Measurements from ENCODE around the gene LMTK2.

Gene LMTK2

DNA sequence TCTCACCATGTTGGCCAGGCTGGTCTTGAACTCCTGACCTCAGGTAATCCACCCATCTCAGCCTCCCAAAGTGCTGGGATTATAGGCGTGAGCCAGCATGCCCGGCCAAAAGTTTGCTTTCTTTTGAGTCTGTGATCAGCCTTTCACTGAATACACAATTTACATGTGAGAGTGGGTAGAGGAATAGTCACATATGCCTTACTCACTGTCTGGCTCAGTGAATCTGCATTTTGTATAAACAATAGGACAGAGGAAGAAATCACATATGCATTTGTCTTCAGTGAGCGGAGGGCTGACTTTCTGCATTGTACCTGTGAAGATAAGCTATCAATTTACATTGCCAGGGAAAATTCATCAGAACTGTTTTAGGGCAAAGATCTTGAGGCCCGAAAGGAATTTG, 147.9 kb downstream of the LMTK2 start:
- peaks cover 9% of the 10 kb centered on the region for H3K36me3 ChIP-seq (ENCODE audit: control insufficient read depth, insufficient read depth, low read length)

DNA sequence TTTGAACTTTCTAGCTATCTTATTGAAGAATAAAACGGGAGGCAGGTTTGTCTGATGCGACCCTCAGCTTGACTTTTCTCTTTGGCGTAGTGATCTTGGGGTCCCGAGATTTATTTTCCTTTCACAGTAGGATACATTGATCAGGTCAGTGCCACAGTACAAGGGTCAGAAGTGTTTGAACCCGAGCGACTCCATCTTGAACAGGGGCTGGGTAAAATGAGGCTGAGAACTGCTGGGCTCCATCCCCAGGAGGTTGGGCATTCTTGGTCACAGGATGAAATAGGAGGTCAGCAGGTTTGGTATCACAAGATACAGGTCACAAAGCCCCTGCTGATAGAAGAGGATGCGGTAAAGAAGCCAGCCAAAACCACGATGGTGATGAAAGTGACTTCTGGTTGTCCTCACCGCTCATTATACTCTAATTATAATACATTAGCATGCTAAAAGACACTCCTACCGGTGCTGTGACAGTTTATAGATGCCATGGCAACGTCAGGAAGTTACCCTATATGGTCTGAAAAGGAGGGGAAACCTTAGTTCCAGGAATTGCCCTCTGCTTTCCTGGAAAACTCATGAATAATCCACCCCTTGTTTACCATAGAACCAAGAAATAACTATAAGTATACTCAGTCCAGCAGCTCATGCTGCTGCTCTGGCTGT, 148.4 kb downstream of the LMTK2 start:
- Histone ChIP-seq H3K4me3 (ENCODE audit: insufficient read depth, low read depth, low read length, poor library complexity, severe bottlenecking) (no peak overlapping the region), H3K27ac (ENCODE audit: insufficient read depth, low read length, poor library complexity, severe bottlenecking) (no peak overlapping the region), H3K36me3 (ENCODE audit: control insufficient read depth, insufficient read depth, low read length) (peaks cover 9% of the 10 kb centered on the region), H3K9me3 (ENCODE audit: control insufficient read depth, low read length) (no peaks in the 10 kb centered on the region), H3K4me1 (ENCODE audit: control insufficient read depth, insufficient read depth, low read length, poor library complexity, severe bottlenecking) (peaks cover 21% of the 10 kb centered on the region), H3K27me3 (replicated peaks; ENCODE audit: control insufficient read depth, insufficient read depth, low read length, poor library complexity, severe bottlenecking) (no peaks in the 10 kb centered on the region)
- DNase-seq = no peak

More for the DNA sequence above, 147.9 kb downstream of the LMTK2 start:
- Histone ChIP-seq H3K27me3 (replicated peaks; ENCODE audit: control insufficient read depth, insufficient read depth, low read length, poor library complexity, severe bottlenecking) (no peaks in the 10 kb centered on the region), H3K9me3 (ENCODE audit: control insufficient read depth, low read length) (no peaks in the 10 kb centered on the region), H3K27ac (ENCODE audit: insufficient read depth, low read length, poor library complexity, severe bottlenecking) (no peak overlapping the region), H3K4me3 (ENCODE audit: insufficient read depth, low read depth, low read length, poor library complexity, severe bottlenecking) (no peak overlapping the region), H3K4me1 (ENCODE audit: control insufficient read depth, insufficient read depth, low read length, poor library complexity, severe bottlenecking) (peaks cover 27% of the 10 kb centered on the region)
- DNase-seq = no peak

DNA sequence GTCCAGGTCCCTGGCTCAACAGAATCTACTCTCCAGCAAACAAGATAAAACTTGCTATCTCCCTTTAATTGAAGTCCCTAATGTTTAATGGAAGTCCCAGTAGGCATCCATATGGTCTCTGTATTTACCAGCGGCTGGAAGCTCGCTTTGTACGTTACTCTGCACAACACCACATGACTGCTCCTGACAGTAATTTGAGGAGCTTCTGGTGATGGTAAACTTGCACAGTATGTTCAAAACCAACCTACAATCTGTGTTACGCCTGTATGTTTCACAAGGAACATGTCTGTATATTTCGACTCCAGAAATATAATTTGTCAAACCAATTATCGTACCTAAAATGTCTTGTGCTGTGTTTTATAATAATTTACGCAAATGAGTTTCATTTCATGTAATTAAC, 149.8 kb downstream of the LMTK2 start:
- Histone ChIP-seq H3K4me3 (ENCODE audit: insufficient read depth, low read depth, low read length, poor library complexity, severe bottlenecking) (no peak overlapping the region), H3K9me3 (ENCODE audit: control insufficient read depth, low read length) (no peaks in the 10 kb centered on the region), H3K27me3 (replicated peaks; ENCODE audit: control insufficient read depth, insufficient read depth, low read length, poor library complexity, severe bottlenecking) (no peaks in the 10 kb centered on the region), H3K27ac (ENCODE audit: insufficient read depth, low read length, poor library complexity, severe bottlenecking) (no peak overlapping the region), H3K36me3 (ENCODE audit: control insufficient read depth, insufficient read depth, low read length) (peaks cover 10% of the 10 kb centered on the region), H3K4me1 (ENCODE audit: control insufficient read depth, insufficient read depth, low read length, poor library complexity, severe bottlenecking) (peaks cover 10% of the 10 kb centered on the region)
- no peak for DNase-seq

DNA sequence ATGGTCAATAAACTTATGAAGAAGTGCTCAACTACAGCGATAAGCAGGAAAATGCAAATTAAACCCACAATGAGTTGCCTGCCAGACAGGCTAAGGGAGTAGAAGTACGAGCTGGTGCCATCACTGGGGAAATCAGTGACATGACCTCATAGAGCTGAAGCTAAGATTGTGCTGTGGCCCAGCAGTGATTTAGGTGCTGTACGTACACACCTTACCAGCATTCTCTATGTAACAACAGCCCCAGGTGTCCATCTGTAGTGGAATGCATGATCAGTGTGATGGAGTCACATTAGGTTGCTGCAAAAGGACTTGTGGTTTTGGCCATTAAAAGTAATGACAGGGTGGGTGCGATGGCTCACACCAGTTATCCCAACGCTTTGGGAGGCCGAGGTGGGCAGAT, 151.0 kb downstream of the LMTK2 start:
- H3K27me3 ChIP-seq (replicated peaks; ENCODE audit: control insufficient read depth, insufficient read depth, low read length, poor library complexity, severe bottlenecking) = no peaks in the 10 kb centered on the region
- no peaks in the 10 kb centered on the region for H3K9me3 ChIP-seq (ENCODE audit: control insufficient read depth, low read length)
- peaks cover 5% of the 10 kb centered on the region for H3K4me1 ChIP-seq (ENCODE audit: control insufficient read depth, insufficient read depth, low read length, poor library complexity, severe bottlenecking)
- no peak overlapping the region for H3K27ac ChIP-seq (ENCODE audit: insufficient read depth, low read length, poor library complexity, severe bottlenecking)
- H3K36me3 ChIP-seq (ENCODE audit: control insufficient read depth, insufficient read depth, low read length) = peaks cover 12% of the 10 kb centered on the region
- no peak overlapping the region for H3K4me3 ChIP-seq (ENCODE audit: insufficient read depth, low read depth, low read length, poor library complexity, severe bottlenecking)
- DNase-seq = no peak
